Fibroblast of the conjunctiva (primary cell): Measurements from ENCODE around the gene VTI1A.

Source experiments
- DNase-seq: peaks from one replicate; pipeline ENCODE4 v3.0.0-alpha.2; 2010; ENCODE audit warnings: low read depth

VTI1A gene

GRCh38 chr10:112785089-112785488 is 338.1 kb downstream of the VTI1A start:
- no peak for DNase-seq

- DNase-seq = no peak
Measured at GRCh38 chr10:112789248-112789647, 342.2 kb downstream of the VTI1A start.

GRCh38 chr10:112790030-112790429 is 343.0 kb downstream of the VTI1A start:
- DNase-seq = no peak

- no peak for DNase-seq
Measured at GRCh38 chr10:112790921-112791320, 343.9 kb downstream of the VTI1A start.

GRCh38 chr10:112791447-112791846 is 344.4 kb downstream of the VTI1A start:
- no peak for DNase-seq

GRCh38 chr10:112792487-112793201 is 345.6 kb downstream of the VTI1A start:
- DNase-seq = peak; percentile 74

- DNase-seq = no peak
Measured at GRCh38 chr10:112793202-112793921, 346.3 kb downstream of the VTI1A start.

- DNase-seq = no peak
Measured at GRCh38 chr10:112794201-112794600, 347.2 kb downstream of the VTI1A start.

GRCh38 chr10:112795067-112795466 is 348.1 kb downstream of the VTI1A start:
- DNase-seq = no peak

GRCh38 chr10:112797197-112797596 is 350.2 kb downstream of the VTI1A start:
- DNase-seq = no peak

- no peak for DNase-seq
Measured at GRCh38 chr10:112797855-112798254, 350.8 kb downstream of the VTI1A start.

- no peak for DNase-seq
Measured at GRCh38 chr10:112799038-112799437, 352.0 kb downstream of the VTI1A start.

GRCh38 chr10:112799726-112800510 is 352.9 kb downstream of the VTI1A start:
- no peak for DNase-seq

GRCh38 chr10:112801004-112801403 is 354.0 kb downstream of the VTI1A start:
- no peak for DNase-seq

- no peak for DNase-seq
Measured at GRCh38 chr10:112801748-112802147, 354.7 kb downstream of the VTI1A start.

- DNase-seq = no peak
Measured at GRCh38 chr10:112802411-112803022, 355.5 kb downstream of the VTI1A start.

- no peak for DNase-seq
Measured at GRCh38 chr10:112803961-112804401, 357.0 kb downstream of the VTI1A start.

GRCh38 chr10:112805254-112805590 is 358.2 kb downstream of the VTI1A start:
- DNase-seq = no peak

GRCh38 chr10:112805701-112806100 is 358.7 kb downstream of the VTI1A start:
- no peak for DNase-seq

GRCh38 chr10:112807013-112807412 is 360.0 kb downstream of the VTI1A start:
- no peak for DNase-seq

- DNase-seq = no peak
Measured at GRCh38 chr10:112809736-112810135, 362.7 kb downstream of the VTI1A start.

GRCh38 chr10:112810711-112811151 is 363.7 kb downstream of the VTI1A start:
- no peak for DNase-seq
